ENCODE data around the gene FGF9.

GRCh38 chr13:21625366-21625765, 45.5 kb upstream of the FGF9 start:
- TF ChIP-seq, protein P1, sequence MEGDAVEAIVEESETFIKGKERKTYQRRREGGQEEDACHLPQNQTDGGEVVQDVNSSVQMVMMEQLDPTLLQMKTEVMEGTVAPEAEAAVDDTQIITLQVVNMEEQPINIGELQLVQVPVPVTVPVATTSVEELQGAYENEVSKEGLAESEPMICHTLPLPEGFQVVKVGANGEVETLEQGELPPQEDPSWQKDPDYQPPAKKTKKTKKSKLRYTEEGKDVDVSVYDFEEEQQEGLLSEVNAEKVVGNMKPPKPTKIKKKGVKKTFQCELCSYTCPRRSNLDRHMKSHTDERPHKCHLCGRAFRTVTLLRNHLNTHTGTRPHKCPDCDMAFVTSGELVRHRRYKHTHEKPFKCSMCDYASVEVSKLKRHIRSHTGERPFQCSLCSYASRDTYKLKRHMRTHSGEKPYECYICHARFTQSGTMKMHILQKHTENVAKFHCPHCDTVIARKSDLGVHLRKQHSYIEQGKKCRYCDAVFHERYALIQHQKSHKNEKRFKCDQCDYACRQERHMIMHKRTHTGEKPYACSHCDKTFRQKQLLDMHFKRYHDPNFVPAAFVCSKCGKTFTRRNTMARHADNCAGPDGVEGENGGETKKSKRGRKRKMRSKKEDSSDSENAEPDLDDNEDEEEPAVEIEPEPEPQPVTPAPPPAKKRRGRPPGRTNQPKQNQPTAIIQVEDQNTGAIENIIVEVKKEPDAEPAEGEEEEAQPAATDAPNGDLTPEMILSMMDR (IDR thresholded peaks at IDR 0.05): peak; percentile 67
- TF ChIP-seq SREBF2 (IDR thresholded peaks at IDR 0.05) (no peak), MAX (IDR thresholded peaks at IDR 0.05) (no peak), POLR2A (IDR thresholded peaks at IDR 0.05; ENCODE audit: low read length) (no peak), KDM5A (IDR thresholded peaks at IDR 0.05) (no peak), HDAC2 (IDR thresholded peaks at IDR 0.05) (no peak), PHF8 (IDR thresholded peaks at IDR 0.05; ENCODE audit: borderline replicate concordance, low read depth) (no peak), KDM1A (IDR thresholded peaks at IDR 0.05; ENCODE audit: low read depth) (no peak), EP300 (IDR thresholded peaks at IDR 0.05) (no peak)

Measured in A549 (cell line).